Mammary epithelial cell (primary cell): ENCODE data around the gene CRY1.

ENCODE experiments used
- CTCF ChIP-seq, 2 donors: IDR thresholded peaks in 1 of 2; conservative IDR thresholded peaks in 1 of 2; 2 replicates each; pipeline ENCODE4 v1.5.1; 2011 to 2012; ENCODE audit warnings: inconsistent platforms in 2 of 2, low read length in 2 of 2, mild to moderate bottlenecking in 2 of 2, control low read depth in 1 of 2, low read depth in 1 of 2; ENCODE audit not compliant: insufficient read depth in 1 of 2; ENCODE audit errors: extremely low read depth in 1 of 2
- EZH2 ChIP-seq: IDR thresholded peaks from 2 replicates; pipeline ENCODE4 v1.6.1; 2012; ENCODE audit warnings: low read length, inconsistent platforms, borderline replicate concordance

GRCh38 chr12:107094183-107094448, 767 bp upstream of the CRY1 start:
- no peak for TF ChIP-seq CTCF (conservative IDR thresholded peaks at IDR 0.05 in 1 of 2, IDR thresholded peaks at IDR 0.05 in 1 of 2; ENCODE audit: extremely low read depth in 1 of 2, insufficient read depth in 1 of 2, low read depth in 1 of 2, low read length in 2 of 2)
- TF ChIP-seq EZH2 = no peak
